C4-2B (cell line): Measurements from ENCODE around the gene PRTFDC1.

Experiments
- ZFX ChIP-seq: fragments of 450-650 bp; IDR thresholded peaks from 2 replicates; pipeline ENCODE4 v1.6.1; 2017
- TF ChIP-seq, protein P1 (sequence below): fragments of 450-650 bp; conservative IDR thresholded peaks from 2 replicates; pipeline ENCODE4 v1.5.1; 2017; ENCODE audit warnings: mild to moderate bottlenecking

DNA sequence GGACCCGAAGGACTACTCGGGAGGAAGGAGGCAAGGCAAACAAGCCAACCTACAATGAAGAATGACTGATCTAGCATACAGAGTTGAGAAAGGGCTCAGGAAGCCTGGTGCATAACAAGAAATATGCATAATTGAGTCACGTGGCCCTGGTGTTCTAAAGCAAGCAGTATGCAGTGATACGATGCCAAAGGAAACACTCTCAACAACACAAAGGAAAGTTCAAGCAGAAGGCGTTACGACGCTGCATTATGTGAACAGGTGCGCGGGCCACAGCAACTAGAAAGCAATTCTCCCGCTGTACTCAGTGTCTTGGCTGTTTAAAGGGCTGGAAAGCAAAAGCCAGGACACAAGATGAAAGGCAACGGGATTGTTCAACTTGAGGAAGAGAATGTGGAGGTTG is 100.8 kb downstream of the PRTFDC1 start:
- TF ChIP-seq, protein P1, sequence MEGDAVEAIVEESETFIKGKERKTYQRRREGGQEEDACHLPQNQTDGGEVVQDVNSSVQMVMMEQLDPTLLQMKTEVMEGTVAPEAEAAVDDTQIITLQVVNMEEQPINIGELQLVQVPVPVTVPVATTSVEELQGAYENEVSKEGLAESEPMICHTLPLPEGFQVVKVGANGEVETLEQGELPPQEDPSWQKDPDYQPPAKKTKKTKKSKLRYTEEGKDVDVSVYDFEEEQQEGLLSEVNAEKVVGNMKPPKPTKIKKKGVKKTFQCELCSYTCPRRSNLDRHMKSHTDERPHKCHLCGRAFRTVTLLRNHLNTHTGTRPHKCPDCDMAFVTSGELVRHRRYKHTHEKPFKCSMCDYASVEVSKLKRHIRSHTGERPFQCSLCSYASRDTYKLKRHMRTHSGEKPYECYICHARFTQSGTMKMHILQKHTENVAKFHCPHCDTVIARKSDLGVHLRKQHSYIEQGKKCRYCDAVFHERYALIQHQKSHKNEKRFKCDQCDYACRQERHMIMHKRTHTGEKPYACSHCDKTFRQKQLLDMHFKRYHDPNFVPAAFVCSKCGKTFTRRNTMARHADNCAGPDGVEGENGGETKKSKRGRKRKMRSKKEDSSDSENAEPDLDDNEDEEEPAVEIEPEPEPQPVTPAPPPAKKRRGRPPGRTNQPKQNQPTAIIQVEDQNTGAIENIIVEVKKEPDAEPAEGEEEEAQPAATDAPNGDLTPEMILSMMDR, result no peak
- no peak for TF ChIP-seq ZFX
